Panc1 (cell line): ENCODE data around the gene ASAP2.

ENCODE experiments used
- CTCF ChIP-seq: fragments of 450-650 bp; IDR thresholded peaks from 2 replicates; pipeline ENCODE4 v1.5.1; 2017; ENCODE audit warnings: mild to moderate bottlenecking
- REST ChIP-seq, 2 experiments: IDR thresholded peaks; 2 replicates each; pipeline ENCODE4 v1.6.1; 2011 to 2012; ENCODE audit warnings: low read depth in 2 of 2, control low read depth in 1 of 2, low read length in 1 of 2, mild to moderate bottlenecking in 1 of 2, moderate library complexity in 1 of 2; ENCODE audit not compliant: insufficient read depth in 1 of 2
- TCF7L2 ChIP-seq: IDR thresholded peaks from 2 replicates; pipeline ENCODE4 v1.6.1; 2011; ENCODE audit warnings: mild to moderate bottlenecking, low read depth, low read length, inconsistent platforms

GRCh38 chr2:9424447-9425164 is 218.0 kb downstream of the ASAP2 start:
- TF ChIP-seq TCF7L2: no peak
- TF ChIP-seq CTCF: no peak
- TF ChIP-seq REST (IDR thresholded peaks at IDR 0.05; ENCODE audit: insufficient read depth in 1 of 2, low read depth in 2 of 2, low read length in 1 of 2): no peak
